Activated CD8-positive, alpha-beta T cell treated with anti-CD3 and anti-CD28 coated beads for 36 hours (primary cell): ENCODE results near the gene C1orf35. TPM values are rescaled to one million over a fixed set of nuclear protein-coding genes. Genes with fewer than 3 reads are reported as not detected.
A peak's percentile ranks its signal among the peaks of the same experiment; 100 is the strongest.

Experiments
- ATAC-seq: fragments of 200-7000 bp; cut with Tn5 transposase; one replicate; pipeline ENCODE4 v1.10.0; 2021; ENCODE audit warnings: mild to moderate bottlenecking, moderate library complexity
- CTCF ChIA-PET: fragments of 350-600 bp; sonication (Branson Sonifier 250); formaldehyde crosslinking; loops from one replicate; lab custom pipeline; 2021; ENCODE audit warnings: antibody characterized with exemption; lab: Charles Lee
- POLR2A ChIA-PET: fragments of 350-600 bp; sonication (Branson Sonifier 250); formaldehyde crosslinking; loops from one replicate; lab custom pipeline; 2021; ENCODE audit warnings: antibody characterized with exemption; lab: Charles Lee
- DNase-seq: peaks from one replicate; pipeline ENCODE4 v3.0.0-alpha.2; 2020
- H3K27ac Mint-ChIP-seq: one replicate; pipeline ENCODE4 v1.8.0; 2021; ENCODE audit warnings: mild to moderate bottlenecking, mixed read lengths
- H3K27me3 Mint-ChIP-seq: one replicate; pipeline ENCODE4 v1.8.0; 2021; ENCODE audit warnings: mixed read lengths
- H3K36me3 Mint-ChIP-seq: one replicate; pipeline ENCODE4 v1.8.0; 2021; ENCODE audit warnings: low read depth, mixed read lengths
- H3K4me1 Mint-ChIP-seq: one replicate; pipeline ENCODE4 v1.8.0; 2021; ENCODE audit warnings: low read depth, mixed read lengths
- H3K4me3 Mint-ChIP-seq: one replicate; pipeline ENCODE4 v1.8.0; 2021; ENCODE audit warnings: mild to moderate bottlenecking, moderate library complexity, mixed read lengths
- H3K9me3 Mint-ChIP-seq: one replicate; pipeline ENCODE4 v1.8.0; 2021; ENCODE audit warnings: mixed read lengths
- CTCF ChIP-seq: fragments of 200-600 bp; IDR thresholded peaks from one replicate; pipeline ENCODE4 v1.8.0; 2022; ENCODE audit warnings: antibody characterized with exemption, mild to moderate bottlenecking
- intact Hi-C: fragments of 100-400 bp; cut with micrococcal nuclease; formaldehyde crosslinking; loops from one replicate; pipeline ENCODE4 v1.10.0; 2022
- total RNA-seq, 2 experiments: library from RNA; stranded (reverse); gene quantifications; one replicate each; pipeline ENCODE4 v1.2.3, GENCODE V29; 2021

C1orf35 gene
- total RNA-seq, 2 experiments from 2014 or later: 22.2 to 23.5 TPM

DNA sequence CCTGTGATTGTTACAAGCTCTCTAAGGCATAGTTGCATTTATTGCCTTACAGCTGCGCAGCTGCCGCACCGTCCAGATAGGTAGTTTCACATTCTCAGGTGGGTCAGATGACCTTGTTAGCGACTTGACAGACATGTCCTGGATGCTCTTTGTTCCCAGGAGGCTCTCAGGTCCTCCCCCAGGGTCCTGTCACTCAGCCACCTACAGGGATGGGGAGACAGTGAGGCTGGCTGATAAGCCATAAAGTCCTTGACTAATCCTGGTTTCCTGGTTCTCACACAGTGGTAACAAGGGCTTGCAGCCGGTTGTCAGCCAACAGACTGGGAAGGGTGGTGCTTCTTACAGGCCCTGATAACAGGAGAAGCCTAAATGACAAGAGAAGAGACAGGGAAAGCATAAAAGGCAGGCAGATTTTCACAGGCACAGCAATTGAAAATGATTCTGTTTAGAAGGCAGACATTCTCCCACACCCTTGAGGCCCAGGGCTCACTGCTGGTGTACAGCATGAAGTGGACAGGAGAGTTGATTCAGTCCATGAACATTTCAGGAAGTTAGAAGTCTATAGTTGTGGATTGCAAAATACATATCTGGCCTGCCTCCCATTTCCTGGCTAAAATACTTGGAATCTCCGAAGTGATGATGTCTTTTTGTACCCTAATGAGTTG, 17.7 kb downstream of the C1orf35 start:
- intact Hi-C loops: no loop called here
- ChIA-PET CTCF (interaction anchor here (1.0 kb wide), 1 partner anchor 19 kb away, joined by 3 read pairs; no protein-coding TSS in a partner anchor), POLR2A (interaction anchor here (1.2 to 3.9 kb wide), 3 partner anchors 15 to 80 kb away, joined by 3 to 34 read pairs (median 21); partner anchors contain the start of gene MRPL55)
- DNase-seq (no peak), ATAC-seq (no peak)
- peak overlapping the region; percentile 97 for H3K4me3 Mint-ChIP-seq
- H3K4me1 Mint-ChIP-seq: peaks cover 62% of the 10 kb centered on the region
- H3K27me3 Mint-ChIP-seq: no peaks in the 10 kb centered on the region
- H3K27ac Mint-ChIP-seq: peak overlapping the region; percentile 97
- TF ChIP-seq CTCF: no peak
- H3K9me3 Mint-ChIP-seq: no peaks in the 10 kb centered on the region
- H3K36me3 Mint-ChIP-seq: peaks cover 64% of the 10 kb centered on the region

GRCh38 chr1:228084797-228085196, 18.3 kb downstream of the C1orf35 start:
- Mint-ChIP-seq H3K4me1 (peaks cover 56% of the 10 kb centered on the region), H3K9me3 (no peaks in the 10 kb centered on the region), H3K4me3 (peak overlapping the region; percentile 97), H3K36me3 (peaks cover 60% of the 10 kb centered on the region), H3K27me3 (no peaks in the 10 kb centered on the region), H3K27ac (peak overlapping the region; percentile 97)
- no peak for TF ChIP-seq CTCF
- DNase-seq (no peak), ATAC-seq (no peak)
- intact Hi-C loops: no loop called here
- POLR2A ChIA-PET: interaction anchor here (1.1 to 4.0 kb wide), 6 partner anchors 8 to 385 kb away, joined by 3 to 40 read pairs (median 12); partner anchors contain the start of gene MRPL55
- CTCF ChIA-PET: interaction anchor here (1.0 kb wide), 1 partner anchor 20 kb away, joined by 3 read pairs; no protein-coding TSS in a partner anchor

- H3K36me3 Mint-ChIP-seq: peaks cover 60% of the 10 kb centered on the region
- TF ChIP-seq CTCF: no peak
- intact Hi-C loops: no loop called here
- H3K27me3 Mint-ChIP-seq: no peaks in the 10 kb centered on the region
- ChIA-PET CTCF (no interaction called here), POLR2A (interaction anchor here (0.9 to 4.0 kb wide), 9 partner anchors 9 to 385 kb away, joined by 3 to 40 read pairs (median 4); partner anchors contain the start of gene MRPL55)
- H3K4me3 Mint-ChIP-seq: peak overlapping the region; percentile 97
- peaks cover 53% of the 10 kb centered on the region for H3K4me1 Mint-ChIP-seq
- ATAC-seq (no peak), DNase-seq (peak; percentile 37)
- no peaks in the 10 kb centered on the region for H3K9me3 Mint-ChIP-seq
- peak overlapping the region; percentile 97 for H3K27ac Mint-ChIP-seq
These were observed 18.8 kb downstream of the C1orf35 start for GRCh38 chr1:228084325-228084724.

- DNase-seq: no peak
- CTCF ChIA-PET: no interaction called here
These were observed 19.2 kb downstream of the C1orf35 start for GRCh38 chr1:228083871-228084278.

More at GRCh38 chr1:228083871-228084278, 19.2 kb downstream of the C1orf35 start:
- Mint-ChIP-seq H3K4me1 (peaks cover 50% of the 10 kb centered on the region), H3K9me3 (no peaks in the 10 kb centered on the region), H3K27me3 (no peaks in the 10 kb centered on the region), H3K4me3 (peak overlapping the region; percentile 97), H3K27ac (peak overlapping the region; percentile 97), H3K36me3 (peaks cover 56% of the 10 kb centered on the region)
- no peak for TF ChIP-seq CTCF
- no peak for ATAC-seq
- intact Hi-C loops: no loop called here
- POLR2A ChIA-PET: interaction anchor here (0.9 to 4.0 kb wide), 9 partner anchors 9 to 386 kb away, joined by 3 to 40 read pairs (median 4); partner anchors contain the start of gene MRPL55
